Testis (tissue), 2 donors: Measurements from ENCODE around the gene FAM20C.
"Not testable (repeated sequence)": the region's sequence is repeated elsewhere in the genome, so short reads cannot be mapped to it uniquely, and the experiment has no call there.

Experiments used
- POLR2A ChIP-seq: fragments of 450-650 bp; IDR thresholded peaks from one replicate; pipeline ENCODE4 v1.6.1; 2017; ENCODE audit warnings: antibody characterized with exemption, mild to moderate bottlenecking, moderate library complexity
- TF ChIP-seq, protein P1 (sequence below), 3 experiments: fragments of 450-650 bp in 2 of 3; fragments of 200-600 bp in 1 of 3; sonication (generic) in 1 of 3; IDR thresholded peaks; one replicate each; pipeline ENCODE4 v1.5.1; 2016 to 2019; ENCODE audit warnings: antibody characterized with exemption in 3 of 3, mild to moderate bottlenecking in 2 of 3, moderate library complexity in 1 of 3

DNA sequence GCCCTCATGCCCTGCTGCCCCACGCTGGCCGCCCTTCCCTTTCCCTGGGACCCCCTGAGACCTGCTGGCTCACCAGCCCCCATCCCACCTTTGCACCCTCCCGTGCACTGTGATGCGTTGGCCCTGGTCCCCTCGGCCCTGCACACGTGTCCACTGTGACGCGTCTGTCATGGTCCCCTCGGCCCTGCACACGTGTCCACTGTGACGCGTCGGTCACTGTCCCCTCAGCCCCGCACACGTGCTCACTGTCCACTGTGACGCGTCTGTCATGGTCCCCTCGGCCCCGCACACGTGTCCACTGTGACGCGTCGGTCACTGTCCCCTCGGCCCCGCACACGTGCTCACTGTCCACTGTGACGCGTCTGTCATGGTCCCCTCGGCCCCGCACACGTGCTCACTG is 14.0 kb downstream of the FAM20C start:
- TF ChIP-seq, protein P1, sequence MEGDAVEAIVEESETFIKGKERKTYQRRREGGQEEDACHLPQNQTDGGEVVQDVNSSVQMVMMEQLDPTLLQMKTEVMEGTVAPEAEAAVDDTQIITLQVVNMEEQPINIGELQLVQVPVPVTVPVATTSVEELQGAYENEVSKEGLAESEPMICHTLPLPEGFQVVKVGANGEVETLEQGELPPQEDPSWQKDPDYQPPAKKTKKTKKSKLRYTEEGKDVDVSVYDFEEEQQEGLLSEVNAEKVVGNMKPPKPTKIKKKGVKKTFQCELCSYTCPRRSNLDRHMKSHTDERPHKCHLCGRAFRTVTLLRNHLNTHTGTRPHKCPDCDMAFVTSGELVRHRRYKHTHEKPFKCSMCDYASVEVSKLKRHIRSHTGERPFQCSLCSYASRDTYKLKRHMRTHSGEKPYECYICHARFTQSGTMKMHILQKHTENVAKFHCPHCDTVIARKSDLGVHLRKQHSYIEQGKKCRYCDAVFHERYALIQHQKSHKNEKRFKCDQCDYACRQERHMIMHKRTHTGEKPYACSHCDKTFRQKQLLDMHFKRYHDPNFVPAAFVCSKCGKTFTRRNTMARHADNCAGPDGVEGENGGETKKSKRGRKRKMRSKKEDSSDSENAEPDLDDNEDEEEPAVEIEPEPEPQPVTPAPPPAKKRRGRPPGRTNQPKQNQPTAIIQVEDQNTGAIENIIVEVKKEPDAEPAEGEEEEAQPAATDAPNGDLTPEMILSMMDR (IDR thresholded peaks at IDR 0.05), result not testable (repeated sequence)
- TF ChIP-seq POLR2A, result not testable (repeated sequence)
